ENCODE data around the gene SLC22A12.

Gene SLC22A12

GRCh38 chr11:64568584-64569140, 22.4 kb upstream of the SLC22A12 start:
- DNase-seq (ENCODE audit: low read depth): no peak
- H3K4me3 ChIP-seq (ENCODE audit: low read length): no peak overlapping the region
- TF ChIP-seq CTCF (conservative IDR thresholded peaks at IDR 0.05; ENCODE audit: low read depth, low read length): no peak

- no peak overlapping the region for H3K4me3 ChIP-seq (ENCODE audit: low read length)
- DNase-seq (ENCODE audit: low read depth): no peak
- TF ChIP-seq CTCF (conservative IDR thresholded peaks at IDR 0.05; ENCODE audit: low read depth, low read length): no peak
Measured at GRCh38 chr11:64569300-64569970, 21.6 kb upstream of the SLC22A12 start.

- no peak for TF ChIP-seq CTCF (conservative IDR thresholded peaks at IDR 0.05; ENCODE audit: low read depth, low read length)
- DNase-seq (ENCODE audit: low read depth): no peak
- no peak overlapping the region for H3K4me3 ChIP-seq (ENCODE audit: low read length)
Measured at GRCh38 chr11:64570341-64570740, 20.7 kb upstream of the SLC22A12 start.

- H3K4me3 ChIP-seq (ENCODE audit: low read length): no peak overlapping the region
- no peak for TF ChIP-seq CTCF (conservative IDR thresholded peaks at IDR 0.05; ENCODE audit: low read depth, low read length)
- DNase-seq (ENCODE audit: low read depth): no peak
Measured at GRCh38 chr11:64571050-64571409, 20.0 kb upstream of the SLC22A12 start.

- DNase-seq (ENCODE audit: low read depth): peak; percentile 15
- no peak for TF ChIP-seq CTCF (conservative IDR thresholded peaks at IDR 0.05; ENCODE audit: low read depth, low read length)
Measured at GRCh38 chr11:64571410-64572091, 19.5 kb upstream of the SLC22A12 start.

GRCh38 chr11:64572143-64572542, 18.9 kb upstream of the SLC22A12 start:
- H3K4me3 ChIP-seq (ENCODE audit: low read length): no peak overlapping the region
- no peak for DNase-seq (ENCODE audit: low read depth)
- no peak for TF ChIP-seq CTCF (conservative IDR thresholded peaks at IDR 0.05; ENCODE audit: low read depth, low read length)

More at GRCh38 chr11:64571410-64572091, 19.5 kb upstream of the SLC22A12 start:
- H3K4me3 ChIP-seq (ENCODE audit: low read length): no peak overlapping the region

- no peak for TF ChIP-seq CTCF (conservative IDR thresholded peaks at IDR 0.05; ENCODE audit: low read depth, low read length)
- H3K4me3 ChIP-seq (ENCODE audit: low read length): no peak overlapping the region
- no peak for DNase-seq (ENCODE audit: low read depth)
Measured at GRCh38 chr11:64577202-64577601, 13.8 kb upstream of the SLC22A12 start.
